Panc1 (cell line): ENCODE measurements around the gene NCK1. TPM values are rescaled to one million over a fixed set of nuclear protein-coding genes. Genes with fewer than 3 reads are reported as not detected.

Experiments
- ATAC-seq: fragments of 200-7000 bp; cut with Tn5 transposase; 2 replicates; pipeline ENCODE4 v1.9.1; 2020; ENCODE audit warnings: mild to moderate bottlenecking, moderate library complexity
- BruUV-seq: library from RNA; stranded (reverse); fragments of 400-500 nt; replicated peaks from 2 replicates; lab custom pipeline; 2021; lab: Mats Ljungman, UMichigan
- CTCF ChIA-PET: fragments of 300-600 bp; sonication (Branson Sonifier 250); formaldehyde crosslinking; loops from one replicate; lab custom pipeline; 2022; ENCODE audit warnings: antibody characterized with exemption; lab: Charles Lee
- POLR2A ChIA-PET: fragments of 300-600 bp; sonication (Branson Sonifier 250); formaldehyde crosslinking; loops from one replicate; lab custom pipeline; 2022; ENCODE audit warnings: antibody characterized with exemption; lab: Charles Lee
- DNase-seq: peaks from one replicate; pipeline ENCODE4 v3.0.0-alpha.2; 2010; ENCODE audit warnings: low read depth, low spot score
- H3K27ac ChIP-seq: 2 replicates; pipeline ENCODE4 v1.5.1; 2011; ENCODE audit warnings: mild to moderate bottlenecking, low read length, inconsistent platforms
- H3K27me3 ChIP-seq: fragments of 200-500 bp; sonication (Bioruptor generic); 2 replicates; pipeline ENCODE4 v1.6.0; 2014; ENCODE audit warnings: low read length, inconsistent platforms; ENCODE audit not compliant: control insufficient read depth, insufficient read depth
- H3K36me3 ChIP-seq: fragments of 200-500 bp; sonication (Bioruptor generic); 2 replicates; pipeline ENCODE4 v1.5.1; 2014; ENCODE audit warnings: inconsistent platforms, mild to moderate bottlenecking, low read length, moderate library complexity; ENCODE audit not compliant: control insufficient read depth, insufficient read depth
- H3K4me1 ChIP-seq: 2 replicates; pipeline ENCODE4 v1.5.1; 2011; ENCODE audit warnings: inconsistent platforms, mild to moderate bottlenecking, low read length, moderate library complexity; ENCODE audit not compliant: control insufficient read depth, insufficient read depth
- H3K4me3 ChIP-seq, 2 experiments: 2 replicates each; pipeline ENCODE4 v1.5.1; 2011 to 2012; ENCODE audit warnings: low read depth in 2 of 2, low read length in 2 of 2, mild to moderate bottlenecking in 2 of 2, inconsistent platforms in 1 of 2, moderate library complexity in 1 of 2
- H3K9me3 ChIP-seq: fragments of 200-500 bp; sonication (Bioruptor generic); 2 replicates; pipeline ENCODE4 v1.5.1; 2014; ENCODE audit warnings: low read depth, mild to moderate bottlenecking, inconsistent platforms, low read length, moderate library complexity; ENCODE audit not compliant: control insufficient read depth, insufficient read depth
- POLR2AphosphoS5 ChIP-seq: IDR thresholded peaks from 2 replicates; pipeline ENCODE4 v1.6.1; 2012; ENCODE audit warnings: mild to moderate bottlenecking, low read depth, low read length, moderate library complexity
- SIN3A ChIP-seq: IDR thresholded peaks from 2 replicates; pipeline ENCODE4 v1.6.1; 2012; ENCODE audit warnings: low read depth, mild to moderate bottlenecking, low read length, moderate library complexity, borderline replicate concordance; ENCODE audit not compliant: insufficient read depth
- TCF7L2 ChIP-seq: IDR thresholded peaks from 2 replicates; pipeline ENCODE4 v1.6.1; 2011; ENCODE audit warnings: mild to moderate bottlenecking, low read depth, low read length, inconsistent platforms
- in situ Hi-C: cut with HindIII; loops from 2 replicates; pipeline ENCODE4 v1.10.0; 2016; ENCODE audit warnings: low sequenced_read_pairs, low pct_unique_long_range_greater_than_20kb
- intact Hi-C: fragments of 100-400 bp; cut with micrococcal nuclease; formaldehyde crosslinking; loops from one replicate; pipeline ENCODE4 v1.10.0; 2022; ENCODE audit not compliant: unreplicated experiment
- total RNA-seq: library from RNA; stranded (reverse); gene quantifications from one replicate; pipeline ENCODE4 v1.2.1, GENCODE V29; 2021; ENCODE audit not compliant: unreplicated experiment
- TF ChIP-seq, protein P1 (sequence below), 2 experiments: IDR thresholded peaks; 2 replicates each; pipeline ENCODE4 v1.6.1; 2011 to 2012; ENCODE audit warnings: low read depth in 2 of 2, control low read depth in 1 of 2, low read length in 1 of 2, mild to moderate bottlenecking in 1 of 2, moderate library complexity in 1 of 2; ENCODE audit not compliant: insufficient read depth in 1 of 2
- TF ChIP-seq, protein P2 (sequence below): fragments of 450-650 bp; IDR thresholded peaks from 2 replicates; pipeline ENCODE4 v1.5.1; 2017; ENCODE audit warnings: mild to moderate bottlenecking

Gene NCK1
- total RNA-seq, 1 experiment from 2014 or later = 43.5 TPM

DNA sequence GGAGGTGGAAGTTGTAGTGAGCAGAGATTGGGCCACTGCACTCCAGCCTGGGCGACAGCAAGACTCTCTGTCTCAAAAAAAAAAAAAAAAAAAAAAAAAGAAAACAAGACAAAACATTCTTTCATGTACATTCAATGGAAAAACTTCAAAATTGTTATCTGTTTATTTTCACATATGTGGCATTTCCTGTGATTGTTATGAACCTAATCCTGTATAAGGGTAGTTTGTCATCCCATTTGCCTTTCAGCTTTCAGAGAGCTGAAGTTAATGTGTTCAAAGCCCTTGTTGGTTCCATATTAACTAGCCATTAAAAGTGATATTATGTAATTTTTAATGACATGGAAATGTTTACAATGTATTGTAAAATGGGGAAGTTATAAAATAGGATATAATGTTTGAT, 17.3 kb upstream of the NCK1 start:
- ChIA-PET CTCF (interaction anchor here (0.9 kb wide), 1 partner anchor 92 kb away, joined by 7 read pairs; the partner anchor contains the start of gene STAG1), POLR2A (no interaction called here)
- Histone ChIP-seq H3K36me3 (no peaks in the 10 kb centered on the region), H3K4me3 (no peak overlapping the region), H3K27ac (no peak overlapping the region), H3K4me1 (no peaks in the 10 kb centered on the region), H3K9me3 (no peaks in the 10 kb centered on the region), H3K27me3 (no peaks in the 10 kb centered on the region)
- TF ChIP-seq POLR2AphosphoS5 (no peak), SIN3A (no peak), TCF7L2 (no peak)
- TF ChIP-seq, protein P1, sequence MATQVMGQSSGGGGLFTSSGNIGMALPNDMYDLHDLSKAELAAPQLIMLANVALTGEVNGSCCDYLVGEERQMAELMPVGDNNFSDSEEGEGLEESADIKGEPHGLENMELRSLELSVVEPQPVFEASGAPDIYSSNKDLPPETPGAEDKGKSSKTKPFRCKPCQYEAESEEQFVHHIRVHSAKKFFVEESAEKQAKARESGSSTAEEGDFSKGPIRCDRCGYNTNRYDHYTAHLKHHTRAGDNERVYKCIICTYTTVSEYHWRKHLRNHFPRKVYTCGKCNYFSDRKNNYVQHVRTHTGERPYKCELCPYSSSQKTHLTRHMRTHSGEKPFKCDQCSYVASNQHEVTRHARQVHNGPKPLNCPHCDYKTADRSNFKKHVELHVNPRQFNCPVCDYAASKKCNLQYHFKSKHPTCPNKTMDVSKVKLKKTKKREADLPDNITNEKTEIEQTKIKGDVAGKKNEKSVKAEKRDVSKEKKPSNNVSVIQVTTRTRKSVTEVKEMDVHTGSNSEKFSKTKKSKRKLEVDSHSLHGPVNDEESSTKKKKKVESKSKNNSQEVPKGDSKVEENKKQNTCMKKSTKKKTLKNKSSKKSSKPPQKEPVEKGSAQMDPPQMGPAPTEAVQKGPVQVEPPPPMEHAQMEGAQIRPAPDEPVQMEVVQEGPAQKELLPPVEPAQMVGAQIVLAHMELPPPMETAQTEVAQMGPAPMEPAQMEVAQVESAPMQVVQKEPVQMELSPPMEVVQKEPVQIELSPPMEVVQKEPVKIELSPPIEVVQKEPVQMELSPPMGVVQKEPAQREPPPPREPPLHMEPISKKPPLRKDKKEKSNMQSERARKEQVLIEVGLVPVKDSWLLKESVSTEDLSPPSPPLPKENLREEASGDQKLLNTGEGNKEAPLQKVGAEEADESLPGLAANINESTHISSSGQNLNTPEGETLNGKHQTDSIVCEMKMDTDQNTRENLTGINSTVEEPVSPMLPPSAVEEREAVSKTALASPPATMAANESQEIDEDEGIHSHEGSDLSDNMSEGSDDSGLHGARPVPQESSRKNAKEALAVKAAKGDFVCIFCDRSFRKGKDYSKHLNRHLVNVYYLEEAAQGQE (IDR thresholded peaks at IDR 0.05; ENCODE audit: insufficient read depth in 1 of 2, low read depth in 2 of 2, low read length in 1 of 2) = no peak
- TF ChIP-seq, protein P2, sequence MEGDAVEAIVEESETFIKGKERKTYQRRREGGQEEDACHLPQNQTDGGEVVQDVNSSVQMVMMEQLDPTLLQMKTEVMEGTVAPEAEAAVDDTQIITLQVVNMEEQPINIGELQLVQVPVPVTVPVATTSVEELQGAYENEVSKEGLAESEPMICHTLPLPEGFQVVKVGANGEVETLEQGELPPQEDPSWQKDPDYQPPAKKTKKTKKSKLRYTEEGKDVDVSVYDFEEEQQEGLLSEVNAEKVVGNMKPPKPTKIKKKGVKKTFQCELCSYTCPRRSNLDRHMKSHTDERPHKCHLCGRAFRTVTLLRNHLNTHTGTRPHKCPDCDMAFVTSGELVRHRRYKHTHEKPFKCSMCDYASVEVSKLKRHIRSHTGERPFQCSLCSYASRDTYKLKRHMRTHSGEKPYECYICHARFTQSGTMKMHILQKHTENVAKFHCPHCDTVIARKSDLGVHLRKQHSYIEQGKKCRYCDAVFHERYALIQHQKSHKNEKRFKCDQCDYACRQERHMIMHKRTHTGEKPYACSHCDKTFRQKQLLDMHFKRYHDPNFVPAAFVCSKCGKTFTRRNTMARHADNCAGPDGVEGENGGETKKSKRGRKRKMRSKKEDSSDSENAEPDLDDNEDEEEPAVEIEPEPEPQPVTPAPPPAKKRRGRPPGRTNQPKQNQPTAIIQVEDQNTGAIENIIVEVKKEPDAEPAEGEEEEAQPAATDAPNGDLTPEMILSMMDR = no peak
- in situ Hi-C loops (no loop called here), intact Hi-C loops (no loop called here)
- ATAC-seq = no peak
- BruUV-seq = no TSS peak
- no peak for DNase-seq

DNA sequence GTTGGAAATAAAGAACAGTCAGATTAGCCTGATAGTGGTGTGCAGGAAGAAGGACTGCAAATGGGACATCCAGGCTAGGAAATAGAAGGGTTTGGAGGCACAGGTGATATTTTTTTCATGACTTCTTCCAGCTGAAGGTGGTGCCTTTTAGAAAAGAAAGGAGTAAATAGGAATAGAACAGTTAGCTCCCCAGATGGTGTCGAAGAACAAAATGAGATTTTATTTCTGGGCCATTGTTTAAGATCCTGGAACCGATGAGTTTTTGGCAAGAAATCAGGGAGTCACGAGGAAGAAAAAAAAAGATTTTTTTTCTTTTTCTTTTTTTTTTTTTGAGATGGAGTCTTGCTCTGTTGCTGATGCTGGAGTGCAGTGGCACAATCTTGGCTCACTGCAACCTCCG, 9.8 kb upstream of the NCK1 start:
- H3K4me3 ChIP-seq = no peak overlapping the region
- no TSS peak for BruUV-seq
- in situ Hi-C loops = no loop called here
- ChIA-PET POLR2A (interaction anchor here (0.6 kb wide), 1 partner anchor 21 kb away, joined by 3 read pairs; no protein-coding TSS in a partner anchor), CTCF (interaction anchor here (0.7 kb wide), 1 partner anchor 414 kb away, joined by 6 read pairs; no protein-coding TSS in a partner anchor)
- TF ChIP-seq TCF7L2 (no peak), SIN3A (no peak), POLR2AphosphoS5 (no peak)
- TF ChIP-seq, protein P2 = no peak
- TF ChIP-seq, protein P1 (IDR thresholded peaks at IDR 0.05; ENCODE audit: insufficient read depth in 1 of 2, low read depth in 2 of 2, low read length in 1 of 2) = no peak
- no peaks in the 10 kb centered on the region for H3K27me3 ChIP-seq
- no peaks in the 10 kb centered on the region for H3K4me1 ChIP-seq
- no peaks in the 10 kb centered on the region for H3K36me3 ChIP-seq
- DNase-seq (no peak), ATAC-seq (no peak)
- no peak overlapping the region for H3K27ac ChIP-seq
- intact Hi-C loops = no loop called here
- H3K9me3 ChIP-seq = no peaks in the 10 kb centered on the region
